DOHH2 (cell line): Measurements from ENCODE around the gene RUNDC1.

Experiments used
- EZH2phosphoT487 ChIP-seq: fragments of 200-600 bp; sonication (generic); IDR thresholded peaks from 2 replicates; pipeline ENCODE4 v1.6.1; 2017; ENCODE audit warnings: borderline replicate concordance, mild to moderate bottlenecking, antibody characterized with exemption, low read length, moderate library complexity, mixed read lengths
- TF ChIP-seq, protein P1 (sequence below): fragments of 200-600 bp; sonication (generic); IDR thresholded peaks from one replicate; pipeline ENCODE4 v1.5.1; 2014; ENCODE audit warnings: antibody characterized with exemption, mild to moderate bottlenecking, low read depth, low read length; ENCODE audit not compliant: poor library complexity, severe bottlenecking

DNA sequence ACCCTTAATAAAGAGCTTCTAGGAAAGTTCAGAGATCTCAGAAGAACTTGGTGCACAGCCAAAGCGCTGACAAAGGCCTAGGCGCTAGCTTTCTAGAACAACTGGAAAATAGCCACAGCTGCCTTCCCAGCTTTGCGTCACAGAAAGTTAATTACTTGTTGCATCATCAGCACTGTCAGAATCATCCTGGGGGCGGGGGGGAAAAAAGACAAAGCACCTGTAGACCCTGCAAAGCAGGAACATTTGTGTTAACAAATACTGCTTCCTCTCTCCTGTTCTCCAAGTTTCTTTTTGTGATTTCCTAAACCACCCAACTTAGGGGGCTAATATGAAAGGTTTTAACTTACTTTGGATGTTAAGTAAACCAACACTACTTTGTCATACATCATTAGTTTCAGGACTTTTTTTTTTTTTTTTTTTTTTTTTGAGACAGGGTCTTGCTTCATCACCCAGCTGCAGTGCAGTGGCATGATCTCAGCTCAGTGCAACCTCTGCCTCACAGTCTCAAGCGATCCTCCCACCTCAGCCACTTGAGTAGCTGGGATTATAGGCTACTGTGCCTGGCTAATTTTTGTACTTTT lies 11.3 kb upstream of the RUNDC1 start:
- TF ChIP-seq, protein P1, sequence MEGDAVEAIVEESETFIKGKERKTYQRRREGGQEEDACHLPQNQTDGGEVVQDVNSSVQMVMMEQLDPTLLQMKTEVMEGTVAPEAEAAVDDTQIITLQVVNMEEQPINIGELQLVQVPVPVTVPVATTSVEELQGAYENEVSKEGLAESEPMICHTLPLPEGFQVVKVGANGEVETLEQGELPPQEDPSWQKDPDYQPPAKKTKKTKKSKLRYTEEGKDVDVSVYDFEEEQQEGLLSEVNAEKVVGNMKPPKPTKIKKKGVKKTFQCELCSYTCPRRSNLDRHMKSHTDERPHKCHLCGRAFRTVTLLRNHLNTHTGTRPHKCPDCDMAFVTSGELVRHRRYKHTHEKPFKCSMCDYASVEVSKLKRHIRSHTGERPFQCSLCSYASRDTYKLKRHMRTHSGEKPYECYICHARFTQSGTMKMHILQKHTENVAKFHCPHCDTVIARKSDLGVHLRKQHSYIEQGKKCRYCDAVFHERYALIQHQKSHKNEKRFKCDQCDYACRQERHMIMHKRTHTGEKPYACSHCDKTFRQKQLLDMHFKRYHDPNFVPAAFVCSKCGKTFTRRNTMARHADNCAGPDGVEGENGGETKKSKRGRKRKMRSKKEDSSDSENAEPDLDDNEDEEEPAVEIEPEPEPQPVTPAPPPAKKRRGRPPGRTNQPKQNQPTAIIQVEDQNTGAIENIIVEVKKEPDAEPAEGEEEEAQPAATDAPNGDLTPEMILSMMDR: no peak
- TF ChIP-seq EZH2phosphoT487: no peak
